GM12873 (cell line): ENCODE measurements around the gene EML6.

Experiments used
- TF ChIP-seq, protein P1 (sequence below): IDR thresholded peaks from 2 replicates; pipeline ENCODE4 v1.5.1; 2012; ENCODE audit warnings: low read depth, mild to moderate bottlenecking, moderate library complexity, low read length, control low read depth; ENCODE audit not compliant: insufficient read depth; ENCODE audit errors: missing control alignments

EML6 gene

DNA sequence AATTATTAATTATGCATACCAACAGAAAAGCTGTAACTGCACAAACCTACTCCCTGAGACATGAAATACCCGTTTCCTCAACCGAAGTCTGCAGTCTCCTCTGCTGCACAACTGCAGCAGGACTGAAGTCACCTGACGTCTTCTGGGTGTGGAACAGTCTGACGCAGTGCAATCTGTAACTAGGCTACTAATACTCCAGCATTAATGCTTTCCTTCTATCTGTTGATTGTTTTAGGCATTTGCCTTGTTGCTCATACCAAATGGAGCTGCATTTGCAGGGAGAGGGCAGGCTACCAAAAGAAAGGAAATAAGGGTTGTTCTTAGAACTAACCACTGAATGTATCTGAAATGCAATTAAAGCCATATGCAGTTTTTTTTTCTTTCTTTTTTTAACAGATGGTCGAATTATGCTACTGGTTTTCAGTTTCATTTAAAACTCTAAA, 286.7 kb downstream of the EML6 start:
- TF ChIP-seq, protein P1, sequence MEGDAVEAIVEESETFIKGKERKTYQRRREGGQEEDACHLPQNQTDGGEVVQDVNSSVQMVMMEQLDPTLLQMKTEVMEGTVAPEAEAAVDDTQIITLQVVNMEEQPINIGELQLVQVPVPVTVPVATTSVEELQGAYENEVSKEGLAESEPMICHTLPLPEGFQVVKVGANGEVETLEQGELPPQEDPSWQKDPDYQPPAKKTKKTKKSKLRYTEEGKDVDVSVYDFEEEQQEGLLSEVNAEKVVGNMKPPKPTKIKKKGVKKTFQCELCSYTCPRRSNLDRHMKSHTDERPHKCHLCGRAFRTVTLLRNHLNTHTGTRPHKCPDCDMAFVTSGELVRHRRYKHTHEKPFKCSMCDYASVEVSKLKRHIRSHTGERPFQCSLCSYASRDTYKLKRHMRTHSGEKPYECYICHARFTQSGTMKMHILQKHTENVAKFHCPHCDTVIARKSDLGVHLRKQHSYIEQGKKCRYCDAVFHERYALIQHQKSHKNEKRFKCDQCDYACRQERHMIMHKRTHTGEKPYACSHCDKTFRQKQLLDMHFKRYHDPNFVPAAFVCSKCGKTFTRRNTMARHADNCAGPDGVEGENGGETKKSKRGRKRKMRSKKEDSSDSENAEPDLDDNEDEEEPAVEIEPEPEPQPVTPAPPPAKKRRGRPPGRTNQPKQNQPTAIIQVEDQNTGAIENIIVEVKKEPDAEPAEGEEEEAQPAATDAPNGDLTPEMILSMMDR: no peak

DNA sequence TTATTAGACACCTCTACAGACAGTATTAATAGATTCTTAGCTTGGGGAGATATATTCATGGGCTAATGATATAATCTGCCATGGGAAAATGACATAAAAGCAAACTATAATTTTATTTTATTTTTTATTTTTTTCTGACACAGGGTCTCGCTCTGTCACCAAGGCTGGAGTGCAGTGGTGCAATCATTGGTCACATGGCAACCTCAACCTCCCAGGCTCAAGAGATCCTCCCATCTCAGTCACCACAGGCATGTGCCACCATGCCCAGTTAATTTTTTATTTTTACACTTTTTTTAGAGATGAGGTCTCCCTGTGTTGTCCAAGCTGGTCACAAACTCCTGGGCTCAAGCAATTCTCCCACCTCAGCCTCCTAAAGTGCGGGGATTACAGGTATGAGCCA, 287.5 kb downstream of the EML6 start:
- TF ChIP-seq, protein P1: no peak

DNA sequence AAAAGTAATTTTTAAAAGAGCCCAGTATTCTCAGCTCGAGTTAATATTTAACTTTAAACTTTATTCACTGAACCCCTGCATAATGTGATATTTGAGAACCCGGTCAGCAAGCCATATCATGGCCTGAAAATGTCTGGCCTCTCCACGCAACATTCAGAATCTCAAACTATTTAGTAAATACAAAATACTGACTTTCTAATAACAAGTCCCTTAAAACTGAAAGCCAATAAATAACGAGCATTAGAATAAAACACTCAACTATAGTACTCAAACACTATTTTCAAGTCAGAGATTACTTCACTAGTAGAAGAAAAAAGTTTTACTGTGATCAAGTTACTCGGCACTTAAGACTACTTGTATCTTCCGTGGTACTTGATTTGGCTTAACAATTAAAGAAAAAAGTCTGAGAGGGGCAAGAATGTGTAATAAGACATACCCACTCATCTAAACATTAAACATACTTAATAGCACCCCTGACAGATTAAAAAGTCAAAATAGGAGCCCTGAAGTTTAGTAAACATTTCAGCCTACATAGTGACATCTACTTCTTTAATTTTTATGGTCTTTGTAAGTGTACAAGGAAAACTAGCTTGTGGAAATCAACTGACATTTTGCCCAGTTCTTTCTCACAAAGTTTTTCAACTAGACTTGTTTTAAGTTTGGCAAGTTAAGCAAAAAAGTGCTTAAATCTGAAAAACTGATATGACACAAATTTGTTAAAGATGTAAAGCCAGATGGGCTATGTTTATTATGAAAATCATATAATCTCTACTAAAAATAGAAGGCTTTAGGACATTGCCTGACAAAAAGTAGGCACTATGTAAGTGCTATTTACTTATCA, 288.6 kb downstream of the EML6 start:
- TF ChIP-seq, protein P1: no peak

DNA sequence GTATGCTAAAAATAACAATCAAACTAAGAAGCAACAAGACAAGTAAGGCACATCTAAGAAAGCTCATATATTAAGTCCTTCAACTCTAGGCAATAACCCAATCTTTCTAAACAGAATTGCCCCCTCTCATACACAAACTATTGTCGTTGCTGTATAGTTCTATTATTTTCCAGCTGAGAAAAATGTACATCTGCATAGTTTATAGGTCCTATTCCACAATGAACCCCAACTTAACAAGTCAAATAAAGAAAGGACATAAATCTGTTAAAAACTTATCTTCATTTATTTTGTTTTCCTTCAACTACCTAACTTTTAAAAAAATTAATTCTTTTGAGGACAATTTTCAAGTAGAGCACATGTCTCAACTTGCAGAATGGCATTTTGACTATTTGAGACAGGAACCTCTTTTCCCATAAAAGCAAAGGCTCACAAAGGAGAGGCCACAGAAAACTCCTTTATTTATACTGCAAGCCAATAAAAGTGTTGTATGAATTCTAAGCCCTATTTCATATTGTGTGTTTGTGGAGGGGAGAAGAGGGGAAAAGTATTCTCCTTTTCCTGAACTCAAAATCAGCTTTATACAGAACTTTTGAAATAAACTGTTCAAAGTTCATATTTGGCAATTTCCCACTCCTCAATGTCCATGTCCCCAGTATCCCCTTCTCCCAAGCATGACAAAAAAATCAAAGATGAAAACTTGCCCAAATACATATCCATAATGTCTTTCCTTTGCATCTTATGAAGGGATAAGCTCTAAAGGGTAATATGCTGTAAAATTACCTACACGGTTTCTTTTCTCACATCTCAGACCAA, 289.4 kb downstream of the EML6 start:
- TF ChIP-seq, protein P1: no peak

DNA sequence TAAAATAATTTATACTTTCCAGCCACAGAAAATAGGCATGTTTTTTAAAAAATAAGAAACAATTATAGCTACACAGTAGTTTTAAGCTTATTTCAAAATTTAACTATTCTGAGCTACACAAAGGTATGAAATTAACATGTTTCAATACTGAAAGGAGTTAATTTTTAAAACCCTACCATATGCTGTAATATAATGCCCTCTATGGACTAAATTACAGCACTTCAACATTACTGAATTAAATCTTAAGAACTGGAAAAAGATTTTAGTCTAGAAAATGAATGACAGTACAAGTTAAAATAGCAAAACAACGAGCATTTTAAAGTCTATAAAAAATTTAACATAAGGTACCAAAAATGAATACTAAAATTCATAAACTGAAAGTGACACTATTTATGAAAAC, 290.5 kb downstream of the EML6 start:
- TF ChIP-seq, protein P1: no peak

DNA sequence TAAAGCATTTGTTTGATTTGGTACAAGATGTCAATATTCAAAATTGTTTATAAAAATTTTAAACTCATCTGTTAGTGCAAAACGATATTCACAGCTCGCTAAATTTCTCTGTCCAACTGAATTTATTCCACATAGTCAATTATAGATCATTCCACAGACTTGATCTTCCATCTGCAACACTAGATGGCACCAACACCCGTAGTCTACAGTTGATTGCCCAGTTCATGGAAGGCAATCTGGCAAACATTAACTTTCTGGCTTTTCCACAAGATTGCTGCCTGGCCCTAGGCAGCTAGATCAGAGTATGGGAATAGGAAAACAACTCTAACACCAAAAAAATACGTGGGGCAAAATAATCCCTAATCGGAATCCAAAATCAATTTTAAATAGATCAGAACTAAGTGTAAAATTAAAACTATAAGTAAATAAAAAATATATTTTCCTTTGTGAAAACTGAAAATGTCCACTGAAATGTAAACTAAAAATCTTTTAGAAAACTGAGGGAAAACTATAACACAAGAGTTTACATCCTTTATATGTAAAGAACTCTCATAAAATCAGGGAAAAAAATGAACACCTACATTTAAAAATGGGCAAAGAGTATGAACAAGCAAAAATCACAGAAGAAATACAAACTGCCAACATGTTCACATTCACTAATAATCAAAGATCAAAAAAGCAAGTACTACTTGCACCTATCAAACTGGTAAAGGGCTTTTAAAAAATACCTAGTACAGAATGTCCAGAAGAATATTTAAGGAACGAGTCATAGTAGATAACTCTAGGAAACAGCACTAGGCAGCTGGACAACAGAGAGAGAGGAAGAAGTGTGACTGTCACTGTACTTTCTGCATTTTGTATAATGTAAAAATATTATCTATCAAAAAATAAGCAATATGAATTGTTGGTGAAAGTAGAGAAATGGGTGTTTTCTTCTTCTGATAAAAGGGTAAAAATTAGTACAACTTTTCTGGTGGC, 291.8 kb downstream of the EML6 start:
- TF ChIP-seq, protein P1: peak; percentile 57
